WI38 (cell line): Measurements from ENCODE around the gene SLC3A2.
A peak's percentile ranks its signal among the peaks of the same experiment; 100 is the strongest.

Experiments
- H3K4me3 ChIP-seq: 2 replicates; pipeline ENCODE4 v1.5.1; 2011; ENCODE audit warnings: low read depth, mild to moderate bottlenecking, control low read depth, low read length
- TF ChIP-seq, protein P1 (sequence below): IDR thresholded peaks from 2 replicates; pipeline ENCODE4 v1.5.1; 2012; ENCODE audit warnings: low read depth, mild to moderate bottlenecking, control low read depth, low read length

The SLC3A2 gene

DNA sequence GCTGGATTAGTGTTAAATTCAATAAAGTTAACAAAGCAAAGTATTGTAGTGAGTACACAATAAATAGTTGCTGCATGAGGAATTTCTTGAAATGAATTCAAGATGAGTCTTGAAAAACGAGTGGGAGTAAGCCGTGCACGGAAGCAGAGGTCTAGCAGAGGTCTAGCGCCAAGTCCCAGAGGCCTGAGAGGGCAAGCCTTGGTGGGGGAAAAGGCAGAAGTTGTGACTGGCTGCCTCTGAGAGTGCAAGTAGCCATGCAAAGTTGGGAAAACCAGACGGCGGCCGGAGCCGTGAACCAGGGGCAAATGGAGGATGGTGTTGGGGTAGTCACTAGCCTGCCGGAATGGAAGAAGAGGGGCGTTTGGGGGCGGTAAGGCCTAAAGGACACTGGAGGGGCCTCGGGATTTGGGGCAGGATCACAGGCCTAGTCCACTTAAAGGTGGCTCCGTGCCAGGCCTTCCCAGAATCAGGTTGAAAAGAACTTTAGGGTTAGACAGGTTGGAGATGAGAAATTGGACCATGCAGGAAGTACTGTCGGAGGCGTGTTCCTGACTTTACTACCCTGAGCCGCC lies 379 bp upstream of the SLC3A2 start:
- peak overlapping the region; percentile 98 for H3K4me3 ChIP-seq
- TF ChIP-seq, protein P1, sequence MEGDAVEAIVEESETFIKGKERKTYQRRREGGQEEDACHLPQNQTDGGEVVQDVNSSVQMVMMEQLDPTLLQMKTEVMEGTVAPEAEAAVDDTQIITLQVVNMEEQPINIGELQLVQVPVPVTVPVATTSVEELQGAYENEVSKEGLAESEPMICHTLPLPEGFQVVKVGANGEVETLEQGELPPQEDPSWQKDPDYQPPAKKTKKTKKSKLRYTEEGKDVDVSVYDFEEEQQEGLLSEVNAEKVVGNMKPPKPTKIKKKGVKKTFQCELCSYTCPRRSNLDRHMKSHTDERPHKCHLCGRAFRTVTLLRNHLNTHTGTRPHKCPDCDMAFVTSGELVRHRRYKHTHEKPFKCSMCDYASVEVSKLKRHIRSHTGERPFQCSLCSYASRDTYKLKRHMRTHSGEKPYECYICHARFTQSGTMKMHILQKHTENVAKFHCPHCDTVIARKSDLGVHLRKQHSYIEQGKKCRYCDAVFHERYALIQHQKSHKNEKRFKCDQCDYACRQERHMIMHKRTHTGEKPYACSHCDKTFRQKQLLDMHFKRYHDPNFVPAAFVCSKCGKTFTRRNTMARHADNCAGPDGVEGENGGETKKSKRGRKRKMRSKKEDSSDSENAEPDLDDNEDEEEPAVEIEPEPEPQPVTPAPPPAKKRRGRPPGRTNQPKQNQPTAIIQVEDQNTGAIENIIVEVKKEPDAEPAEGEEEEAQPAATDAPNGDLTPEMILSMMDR = no peak

DNA sequence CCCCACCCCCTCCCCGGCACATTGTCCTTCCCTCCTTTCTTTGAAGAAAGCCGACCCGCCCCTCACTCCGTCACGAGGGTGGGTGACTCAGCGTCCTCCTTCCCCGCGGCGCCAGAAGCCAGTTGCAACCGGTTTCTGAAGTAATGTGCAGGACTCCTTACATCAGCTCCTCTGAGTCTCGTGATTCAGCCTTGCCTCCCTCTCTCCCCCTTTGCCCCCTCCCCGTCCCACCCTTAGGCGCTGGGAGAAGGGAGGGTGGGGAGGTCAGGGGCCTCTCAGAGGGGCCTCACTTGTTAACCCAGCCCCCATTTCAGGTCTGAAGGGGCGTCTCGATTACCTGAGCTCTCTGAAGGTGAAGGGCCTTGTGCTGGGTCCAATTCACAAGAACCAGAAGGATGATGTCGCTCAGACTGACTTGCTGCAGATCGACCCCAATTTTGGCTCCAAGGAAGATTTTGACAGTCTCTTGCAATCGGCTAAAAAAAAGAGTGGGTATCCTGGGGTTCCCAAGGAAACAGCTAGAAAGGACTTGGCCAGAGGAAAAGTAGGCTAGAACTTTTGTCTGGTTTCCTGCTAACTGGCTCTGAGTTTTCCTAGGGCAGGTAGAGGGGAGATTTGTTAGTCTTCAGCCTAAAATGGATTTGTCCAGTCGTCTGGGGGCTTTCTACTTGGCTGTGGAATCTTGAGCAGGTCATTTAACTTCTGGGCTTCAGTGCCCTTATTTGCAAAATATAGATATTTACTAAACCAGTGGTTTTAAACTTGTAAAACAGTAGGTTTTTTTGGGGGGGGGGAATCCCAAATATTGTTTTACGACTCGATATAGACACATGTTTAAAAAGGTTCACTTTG lies 1.1 kb downstream of the SLC3A2 start:
- peak overlapping the region; percentile 98 for H3K4me3 ChIP-seq
- TF ChIP-seq, protein P1 = no peak

DNA sequence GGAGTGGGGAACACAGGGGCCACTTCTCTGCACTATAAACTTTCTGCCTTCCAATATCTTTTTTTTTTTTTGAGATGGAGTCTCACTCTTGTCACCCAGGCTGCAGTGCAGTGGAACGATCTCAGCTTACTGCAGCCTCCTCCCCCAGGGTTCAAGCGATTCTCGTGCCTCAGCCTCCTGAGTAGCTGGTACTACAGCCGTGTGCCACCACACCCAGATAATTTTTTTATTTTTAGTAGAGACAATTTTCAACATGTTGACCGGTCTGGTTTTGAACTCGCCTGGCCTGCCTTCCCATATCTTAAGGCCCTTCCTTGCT lies 1.7 kb downstream of the SLC3A2 start:
- TF ChIP-seq, protein P1 = no peak
- peak overlapping the region; percentile 98 for H3K4me3 ChIP-seq

DNA sequence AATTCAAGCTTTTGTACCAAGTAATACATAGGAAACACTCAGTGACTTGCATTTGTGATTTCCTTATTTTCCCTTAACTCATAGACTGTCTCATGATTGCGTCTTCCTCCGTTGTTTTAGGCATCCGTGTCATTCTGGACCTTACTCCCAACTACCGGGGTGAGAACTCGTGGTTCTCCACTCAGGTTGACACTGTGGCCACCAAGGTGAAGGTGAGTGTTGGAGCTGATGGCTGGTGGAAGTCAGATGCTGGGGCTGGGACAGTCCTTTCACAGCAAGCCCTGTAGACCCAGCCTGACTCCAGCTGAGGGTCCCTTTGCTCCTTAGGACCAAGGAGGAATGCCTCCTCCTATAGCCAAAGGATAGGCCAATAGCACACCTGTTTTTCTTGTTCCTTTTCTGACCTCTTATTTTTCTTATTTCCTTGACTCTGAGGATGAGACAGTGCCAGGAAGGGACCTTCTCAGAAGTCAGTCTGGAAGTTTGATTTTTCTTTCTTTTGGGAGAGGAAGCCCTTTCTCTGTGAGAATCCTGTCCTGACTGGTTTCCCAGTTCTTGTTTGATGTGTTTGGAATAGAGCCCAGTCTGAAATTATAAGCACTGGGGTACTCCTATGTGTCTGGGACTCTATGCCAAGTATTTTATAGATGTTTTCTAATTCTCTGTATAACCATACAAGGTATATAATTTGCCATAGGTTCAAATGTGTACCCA lies 2.2 kb downstream of the SLC3A2 start:
- TF ChIP-seq, protein P1 = no peak
- H3K4me3 ChIP-seq = peak overlapping the region; percentile 98

DNA sequence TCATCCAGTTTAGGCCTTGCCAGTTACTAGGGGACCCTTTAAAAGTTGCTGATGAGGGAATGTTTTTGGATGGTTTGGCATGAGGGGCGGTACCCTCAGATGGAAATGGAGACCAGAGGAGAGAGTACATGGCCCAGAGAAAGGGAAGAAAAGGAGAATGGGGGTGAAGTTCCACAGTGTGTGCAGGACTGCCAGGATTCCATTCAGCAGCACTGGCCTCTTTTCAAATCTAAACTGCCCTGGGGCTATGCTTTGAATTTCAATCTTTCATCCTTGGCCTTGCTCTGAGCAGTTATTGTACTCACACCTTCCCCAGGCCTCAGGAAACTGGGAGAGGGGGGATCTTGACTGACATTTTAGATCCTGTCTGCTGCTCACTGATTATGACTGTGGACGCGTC lies 3.0 kb downstream of the SLC3A2 start:
- TF ChIP-seq, protein P1 = no peak
- peak overlapping the region; percentile 98 for H3K4me3 ChIP-seq

DNA sequence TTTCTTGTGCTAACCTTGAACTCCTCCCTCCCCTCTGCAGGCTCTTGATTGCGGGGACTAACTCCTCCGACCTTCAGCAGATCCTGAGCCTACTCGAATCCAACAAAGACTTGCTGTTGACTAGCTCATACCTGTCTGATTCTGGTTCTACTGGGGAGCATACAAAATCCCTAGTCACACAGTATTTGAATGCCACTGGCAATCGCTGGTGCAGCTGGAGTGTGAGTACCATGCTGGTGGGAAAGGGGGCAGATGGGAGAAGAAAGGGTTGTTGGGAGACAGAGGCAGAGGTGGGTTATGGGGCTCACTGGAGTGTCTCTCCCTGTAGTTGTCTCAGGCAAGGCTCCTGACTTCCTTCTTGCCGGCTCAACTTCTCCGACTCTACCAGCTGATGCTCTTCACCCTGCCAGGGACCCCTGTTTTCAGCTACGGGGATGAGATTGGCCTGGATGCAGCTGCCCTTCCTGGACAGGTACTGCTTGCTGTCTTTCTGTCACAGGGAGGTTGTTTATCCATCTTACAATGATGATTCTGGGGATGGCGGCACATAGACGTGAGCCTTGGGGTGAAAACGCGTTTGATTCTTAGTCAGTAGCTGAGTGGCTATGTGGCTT lies 4.5 kb downstream of the SLC3A2 start:
- TF ChIP-seq, protein P1 = no peak
- no peak overlapping the region for H3K4me3 ChIP-seq
